A549 (cell line): ENCODE data around the gene FAM53B.

ENCODE experiments used
- CBX2 ChIP-seq: fragments of 200-600 bp; sonication (generic); IDR thresholded peaks from 2 replicates; pipeline ENCODE4 v1.6.1; 2016; ENCODE audit warnings: low read depth, mild to moderate bottlenecking, borderline replicate concordance
- CBX8 ChIP-seq: fragments of 200-600 bp; sonication (generic); IDR thresholded peaks from 2 replicates; pipeline ENCODE4 v1.6.1; 2016
- CHD2 ChIP-seq: fragments of 150-350 bp; IDR thresholded peaks from 2 replicates; pipeline ENCODE4 v1.6.1; 2014; ENCODE audit warnings: low read length; ENCODE audit not compliant: partially characterized antibody
- EHMT2 ChIP-seq: fragments of 200-600 bp; sonication (generic); IDR thresholded peaks from 2 replicates; pipeline ENCODE4 v1.6.1; 2016; ENCODE audit warnings: antibody characterized with exemption, low read depth, mild to moderate bottlenecking, moderate library complexity
- EP300 ChIP-seq, 2 experiments: fragments of >200 bp; sonication (Bioruptor Twin); formaldehyde crosslinking; IDR thresholded peaks; 2 replicates in 1 of 2; 3 replicates in 1 of 2; pipeline ENCODE4 v1.6.1; 2016 to 2017
- FOSB ChIP-seq: fragments of 250-450 bp; sonication (Bioruptor Pico); IDR thresholded peaks from 2 replicates; pipeline ENCODE4 v1.5.0; 2020; ENCODE audit warnings: mild to moderate bottlenecking, moderate library complexity
- KDM5A ChIP-seq: fragments of 200-600 bp; sonication (generic); IDR thresholded peaks from 2 replicates; pipeline ENCODE4 v1.6.1; 2016; ENCODE audit warnings: antibody characterized with exemption, mild to moderate bottlenecking
- POLR2A ChIP-seq: IDR thresholded peaks from 2 replicates; pipeline ENCODE4 v1.6.1; 2012; ENCODE audit warnings: mild to moderate bottlenecking, low read length
- POLR2AphosphoS2 ChIP-seq: conservative IDR thresholded peaks from 2 replicates; pipeline ENCODE4 v1.6.1; 2012; ENCODE audit warnings: low read length, improper control_type of control experiment, inconsistent platforms
- SREBF2 ChIP-seq: fragments of 450-650 bp; IDR thresholded peaks from 2 replicates; pipeline ENCODE4 v1.6.1; 2014; ENCODE audit warnings: mild to moderate bottlenecking, moderate library complexity
- TF ChIP-seq, protein P1 (sequence below): fragments of >200 bp; sonication (Bioruptor Twin); formaldehyde crosslinking; IDR thresholded peaks from 3 replicates; pipeline ENCODE4 v1.5.1; 2016
- TF ChIP-seq, protein P2 (sequence below): fragments of >200 bp; sonication (Bioruptor Twin); formaldehyde crosslinking; IDR thresholded peaks from 3 replicates; pipeline ENCODE4 v1.6.1; 2016

DNA sequence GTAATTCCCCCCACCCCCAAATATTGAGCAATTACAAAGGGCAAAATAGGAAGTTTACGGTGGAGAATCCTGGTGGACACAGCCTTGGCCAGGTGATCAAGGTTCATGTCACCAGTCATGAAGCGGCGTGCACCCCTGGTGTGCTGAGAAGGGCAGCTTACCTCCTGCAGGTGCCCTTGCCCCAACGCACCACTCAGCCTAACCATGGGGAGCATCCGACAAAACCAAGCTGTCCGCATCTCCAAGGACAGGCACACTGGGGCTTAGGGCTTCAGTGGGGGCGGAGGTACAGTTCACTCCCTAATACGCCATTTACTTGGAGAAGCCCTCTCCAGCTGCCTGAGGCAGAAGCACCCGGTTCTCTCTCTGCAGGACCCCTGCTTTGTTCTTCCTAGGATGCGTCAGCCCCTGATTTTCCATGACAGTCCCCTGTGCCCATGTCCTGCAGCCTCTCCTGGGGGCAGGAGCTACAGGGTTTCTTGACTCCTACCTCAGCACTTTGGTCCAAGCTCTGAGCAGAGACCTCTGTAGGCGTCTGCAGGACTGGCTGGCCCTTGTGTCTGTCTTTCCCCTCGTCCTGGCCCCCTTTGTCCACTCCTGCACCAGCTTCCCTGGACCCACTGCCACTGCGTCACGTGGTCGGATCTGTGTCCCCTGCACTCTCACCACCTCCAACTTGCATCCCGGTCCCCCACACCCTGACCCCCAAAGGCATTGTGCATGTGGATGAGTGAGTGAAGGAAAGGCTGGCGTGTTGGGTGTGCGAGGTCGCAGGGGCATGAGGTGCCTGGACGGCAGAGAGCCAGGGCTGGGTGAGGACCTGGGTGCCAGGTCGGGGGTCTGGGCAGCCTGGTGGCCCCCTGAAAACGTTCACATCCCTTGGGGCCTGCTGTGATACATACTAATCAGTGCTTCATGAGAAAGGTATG is 168.8 kb downstream of the FAM53B start:
- TF ChIP-seq POLR2AphosphoS2 (no peak), EP300 (IDR thresholded peaks at IDR 0.05) (no peak), CBX2 (no peak), EHMT2 (no peak), POLR2A (no peak), KDM5A (no peak), CHD2 (no peak), FOSB (CRISPR knock-in tag) (no peak), CBX8 (no peak), SREBF2 (no peak)
- TF ChIP-seq, protein P1, sequence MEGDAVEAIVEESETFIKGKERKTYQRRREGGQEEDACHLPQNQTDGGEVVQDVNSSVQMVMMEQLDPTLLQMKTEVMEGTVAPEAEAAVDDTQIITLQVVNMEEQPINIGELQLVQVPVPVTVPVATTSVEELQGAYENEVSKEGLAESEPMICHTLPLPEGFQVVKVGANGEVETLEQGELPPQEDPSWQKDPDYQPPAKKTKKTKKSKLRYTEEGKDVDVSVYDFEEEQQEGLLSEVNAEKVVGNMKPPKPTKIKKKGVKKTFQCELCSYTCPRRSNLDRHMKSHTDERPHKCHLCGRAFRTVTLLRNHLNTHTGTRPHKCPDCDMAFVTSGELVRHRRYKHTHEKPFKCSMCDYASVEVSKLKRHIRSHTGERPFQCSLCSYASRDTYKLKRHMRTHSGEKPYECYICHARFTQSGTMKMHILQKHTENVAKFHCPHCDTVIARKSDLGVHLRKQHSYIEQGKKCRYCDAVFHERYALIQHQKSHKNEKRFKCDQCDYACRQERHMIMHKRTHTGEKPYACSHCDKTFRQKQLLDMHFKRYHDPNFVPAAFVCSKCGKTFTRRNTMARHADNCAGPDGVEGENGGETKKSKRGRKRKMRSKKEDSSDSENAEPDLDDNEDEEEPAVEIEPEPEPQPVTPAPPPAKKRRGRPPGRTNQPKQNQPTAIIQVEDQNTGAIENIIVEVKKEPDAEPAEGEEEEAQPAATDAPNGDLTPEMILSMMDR = no peak
- TF ChIP-seq, protein P2, sequence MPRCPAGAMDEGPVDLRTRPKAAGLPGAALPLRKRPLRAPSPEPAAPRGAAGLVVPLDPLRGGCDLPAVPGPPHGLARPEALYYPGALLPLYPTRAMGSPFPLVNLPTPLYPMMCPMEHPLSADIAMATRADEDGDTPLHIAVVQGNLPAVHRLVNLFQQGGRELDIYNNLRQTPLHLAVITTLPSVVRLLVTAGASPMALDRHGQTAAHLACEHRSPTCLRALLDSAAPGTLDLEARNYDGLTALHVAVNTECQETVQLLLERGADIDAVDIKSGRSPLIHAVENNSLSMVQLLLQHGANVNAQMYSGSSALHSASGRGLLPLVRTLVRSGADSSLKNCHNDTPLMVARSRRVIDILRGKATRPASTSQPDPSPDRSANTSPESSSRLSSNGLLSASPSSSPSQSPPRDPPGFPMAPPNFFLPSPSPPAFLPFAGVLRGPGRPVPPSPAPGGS = no peak
